Right lobe of liver (tissue), 4 donors: Measurements from ENCODE around the gene SLAIN2.

Source experiments
- POLR2A ChIP-seq: fragments of 450-650 bp; IDR thresholded peaks from one replicate; pipeline ENCODE4 v1.6.1; 2017; ENCODE audit warnings: antibody characterized with exemption, mild to moderate bottlenecking
- TF ChIP-seq, protein P1 (sequence below), 4 donors: fragments of 200-600 bp in 3 of 4; fragments of 450-650 bp in 1 of 4; IDR thresholded peaks; one replicate each; pipeline versions ENCODE4 v1.5.1 to v1.8.0; 2016 to 2022; ENCODE audit warnings: antibody characterized with exemption in 4 of 4, mild to moderate bottlenecking in 2 of 4
- donor health status: DM: no; HTN: no; CAD: no.
- donor health status: DM: no; HTN: no; CAD: no.
- donor health status: DM: no; HTN: yes; CAD: no.

DNA sequence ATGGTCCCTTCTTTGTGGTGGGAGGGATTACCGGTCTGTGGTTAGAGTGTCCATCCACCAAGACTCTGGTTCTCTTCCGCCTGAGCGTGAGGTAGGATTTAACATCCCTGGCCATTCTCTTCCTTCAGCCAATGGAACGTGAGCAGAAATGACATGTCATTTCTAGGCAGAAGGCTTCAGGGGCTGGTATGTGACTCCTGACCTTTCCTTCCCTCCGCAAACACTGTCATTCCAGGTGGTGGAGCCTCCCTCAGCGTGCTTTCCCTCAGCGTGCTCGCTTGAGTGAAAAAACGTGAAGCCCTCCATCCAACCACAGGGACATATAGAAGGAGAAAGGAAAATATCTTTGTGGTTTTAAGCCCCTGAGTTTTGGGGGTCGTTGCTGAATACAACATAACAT is 107.8 kb downstream of the SLAIN2 start:
- TF ChIP-seq POLR2A: no peak
- TF ChIP-seq, protein P1, sequence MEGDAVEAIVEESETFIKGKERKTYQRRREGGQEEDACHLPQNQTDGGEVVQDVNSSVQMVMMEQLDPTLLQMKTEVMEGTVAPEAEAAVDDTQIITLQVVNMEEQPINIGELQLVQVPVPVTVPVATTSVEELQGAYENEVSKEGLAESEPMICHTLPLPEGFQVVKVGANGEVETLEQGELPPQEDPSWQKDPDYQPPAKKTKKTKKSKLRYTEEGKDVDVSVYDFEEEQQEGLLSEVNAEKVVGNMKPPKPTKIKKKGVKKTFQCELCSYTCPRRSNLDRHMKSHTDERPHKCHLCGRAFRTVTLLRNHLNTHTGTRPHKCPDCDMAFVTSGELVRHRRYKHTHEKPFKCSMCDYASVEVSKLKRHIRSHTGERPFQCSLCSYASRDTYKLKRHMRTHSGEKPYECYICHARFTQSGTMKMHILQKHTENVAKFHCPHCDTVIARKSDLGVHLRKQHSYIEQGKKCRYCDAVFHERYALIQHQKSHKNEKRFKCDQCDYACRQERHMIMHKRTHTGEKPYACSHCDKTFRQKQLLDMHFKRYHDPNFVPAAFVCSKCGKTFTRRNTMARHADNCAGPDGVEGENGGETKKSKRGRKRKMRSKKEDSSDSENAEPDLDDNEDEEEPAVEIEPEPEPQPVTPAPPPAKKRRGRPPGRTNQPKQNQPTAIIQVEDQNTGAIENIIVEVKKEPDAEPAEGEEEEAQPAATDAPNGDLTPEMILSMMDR (IDR thresholded peaks at IDR 0.05): no peak
